ENCODE data around the gene DGCR6L.
"Not testable (repeated sequence)": the region's sequence is repeated elsewhere in the genome, so short reads cannot be mapped to it uniquely, and the experiment has no call there.

Gene DGCR6L

DNA sequence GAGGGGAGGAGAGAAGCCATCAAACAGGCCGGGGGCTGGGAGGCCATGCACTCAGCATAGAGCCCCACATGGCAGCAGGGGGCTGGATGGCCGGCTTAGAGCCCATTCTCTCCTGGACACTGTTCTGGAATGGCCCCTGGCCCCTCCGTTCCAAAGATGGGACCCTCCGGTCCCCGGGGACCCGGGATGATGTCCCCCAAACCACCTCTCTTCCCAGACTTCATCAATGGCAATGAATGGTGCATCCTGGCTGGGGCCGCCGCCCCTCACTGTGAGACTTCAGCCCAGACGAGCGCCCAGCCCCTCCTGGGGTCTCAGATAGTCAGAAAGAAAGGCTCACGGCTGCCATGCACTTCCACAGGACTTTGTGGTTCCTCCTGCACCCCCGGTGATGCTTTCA lies 38.0 kb downstream of the DGCR6L start:
- no peaks in the 10 kb centered on the region for H3K36me3 ChIP-seq (ENCODE audit: control insufficient read depth, insufficient read depth, low read length)
- H3K4me1 ChIP-seq: no peaks in the 10 kb centered on the region
- no peak overlapping the region for H3K4me2 ChIP-seq (ENCODE audit: low read length)
- no peaks in the 10 kb centered on the region for H3K9me3 ChIP-seq (ENCODE audit: control insufficient read depth, low read length)
- H3K79me2 ChIP-seq: no peaks in the 10 kb centered on the region
- H3K9ac ChIP-seq: no peak overlapping the region
- no peaks in the 10 kb centered on the region for H3K27me3 ChIP-seq (ENCODE audit: control insufficient read depth, insufficient read depth, low read length)
- no peak overlapping the region for H2AFZ ChIP-seq
- H3K4me3 ChIP-seq (ENCODE audit: low read depth, low read length): no peak overlapping the region
- H3K27ac ChIP-seq: no peak overlapping the region
- TF ChIP-seq CTCF (IDR thresholded peaks at IDR 0.05): no peak

DNA sequence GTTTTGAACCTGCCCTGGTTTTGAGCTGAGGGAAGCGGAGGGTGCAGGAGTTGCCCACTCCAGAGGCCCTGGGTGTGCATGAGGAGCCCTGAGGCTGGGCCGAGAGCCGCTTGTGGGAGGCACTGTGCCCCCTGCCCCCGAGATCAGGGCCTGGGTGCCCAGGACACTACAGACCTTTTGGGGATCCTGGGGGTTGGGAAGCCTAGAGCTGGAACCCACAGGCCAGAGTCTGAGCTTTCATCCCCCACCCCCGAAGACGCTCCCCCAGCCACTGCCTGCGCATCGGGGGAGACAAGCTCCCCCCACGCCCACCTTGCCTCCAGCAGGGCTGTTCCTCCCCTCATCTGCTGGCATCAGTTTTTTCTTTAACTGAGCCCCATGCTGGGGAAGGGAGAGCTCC lies 38.4 kb downstream of the DGCR6L start:
- not testable (repeated sequence) for H3K9me3 ChIP-seq (ENCODE audit: control insufficient read depth, low read length); H2AFZ ChIP-seq; H3K4me1 ChIP-seq; H3K79me2 ChIP-seq; H3K27me3 ChIP-seq (ENCODE audit: control insufficient read depth, insufficient read depth, low read length); H3K4me3 ChIP-seq (ENCODE audit: low read depth, low read length); H3K36me3 ChIP-seq (ENCODE audit: control insufficient read depth, insufficient read depth, low read length); H3K9ac ChIP-seq; H3K4me2 ChIP-seq (ENCODE audit: low read length); H3K27ac ChIP-seq

DNA sequence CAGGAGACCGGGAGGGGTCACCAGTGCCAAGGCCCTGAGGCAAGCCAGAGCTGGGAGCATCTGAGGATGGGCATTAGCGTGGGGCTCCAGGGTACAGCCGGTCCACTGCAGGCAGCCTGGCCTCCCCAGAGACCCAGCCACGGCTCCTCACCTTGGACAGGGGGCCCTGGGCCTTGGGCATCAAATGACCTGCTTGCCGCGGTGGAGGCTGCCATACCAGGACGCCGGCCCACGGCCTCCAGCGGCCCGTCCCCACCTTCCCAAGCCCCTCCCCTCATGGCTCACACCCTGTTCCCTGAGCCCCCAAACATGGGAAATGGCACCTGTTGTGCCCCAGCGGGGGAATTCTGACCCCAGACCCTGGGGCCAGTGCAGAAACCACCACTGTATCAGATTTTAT lies 39.0 kb downstream of the DGCR6L start:
- no peak overlapping the region for H3K4me2 ChIP-seq (ENCODE audit: low read length)
- H3K4me3 ChIP-seq (ENCODE audit: low read depth, low read length): no peak overlapping the region
- H3K27me3 ChIP-seq (ENCODE audit: control insufficient read depth, insufficient read depth, low read length): no peaks in the 10 kb centered on the region
- no peak overlapping the region for H3K9ac ChIP-seq
- no peaks in the 10 kb centered on the region for H3K9me3 ChIP-seq (ENCODE audit: control insufficient read depth, low read length)
- no peaks in the 10 kb centered on the region for H3K79me2 ChIP-seq
- H2AFZ ChIP-seq: no peak overlapping the region
- no peak for TF ChIP-seq CTCF (IDR thresholded peaks at IDR 0.05)
- no peak overlapping the region for H3K27ac ChIP-seq
- no peaks in the 10 kb centered on the region for H3K36me3 ChIP-seq (ENCODE audit: control insufficient read depth, insufficient read depth, low read length)
- H3K4me1 ChIP-seq: no peaks in the 10 kb centered on the region

GRCh38 chr22:20280163-20280562 lies 39.7 kb downstream of the DGCR6L start:
- H3K79me2 ChIP-seq; H3K4me2 ChIP-seq (ENCODE audit: low read length); H3K4me1 ChIP-seq; H3K36me3 ChIP-seq (ENCODE audit: control insufficient read depth, insufficient read depth, low read length); H3K9ac ChIP-seq; H3K4me3 ChIP-seq (ENCODE audit: low read depth, low read length); H2AFZ ChIP-seq; H3K9me3 ChIP-seq (ENCODE audit: control insufficient read depth, low read length); H3K27ac ChIP-seq; H3K27me3 ChIP-seq (ENCODE audit: control insufficient read depth, insufficient read depth, low read length): not testable (repeated sequence)

DNA sequence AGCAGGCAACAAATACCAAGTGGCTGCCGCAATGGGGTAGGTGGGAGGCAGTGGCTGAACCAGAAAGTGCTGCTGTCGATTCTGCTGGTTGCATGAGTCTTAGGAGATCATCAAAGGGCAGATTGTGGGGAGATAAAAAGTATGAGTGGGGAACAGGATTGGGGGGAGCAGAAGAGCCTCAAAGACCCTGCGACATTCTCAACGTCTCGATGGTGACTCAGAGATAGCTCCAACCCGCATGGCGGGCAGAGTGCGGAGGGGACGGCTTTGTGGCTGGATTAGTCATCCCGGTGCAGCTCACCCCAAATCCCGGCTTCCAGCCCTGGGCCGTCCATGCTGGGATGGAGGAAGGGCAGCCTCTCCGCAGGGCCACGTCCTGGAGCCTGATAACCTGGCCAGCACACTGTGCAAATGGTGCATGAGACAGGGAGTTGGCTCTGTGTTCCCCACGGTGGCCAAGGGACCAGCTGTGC lies 40.2 kb downstream of the DGCR6L start:
- Histone ChIP-seq H3K4me3 (ENCODE audit: low read depth, low read length) (no peak overlapping the region), H3K27ac (no peak overlapping the region), H3K4me2 (ENCODE audit: low read length) (no peak overlapping the region), H3K27me3 (ENCODE audit: control insufficient read depth, insufficient read depth, low read length) (no peaks in the 10 kb centered on the region), H3K9ac (no peak overlapping the region), H3K9me3 (ENCODE audit: control insufficient read depth, low read length) (no peaks in the 10 kb centered on the region), H3K79me2 (no peaks in the 10 kb centered on the region), H2AFZ (no peak overlapping the region), H3K4me1 (no peaks in the 10 kb centered on the region), H3K36me3 (ENCODE audit: control insufficient read depth, insufficient read depth, low read length) (no peaks in the 10 kb centered on the region)
- TF ChIP-seq CTCF (IDR thresholded peaks at IDR 0.05): no peak

DNA sequence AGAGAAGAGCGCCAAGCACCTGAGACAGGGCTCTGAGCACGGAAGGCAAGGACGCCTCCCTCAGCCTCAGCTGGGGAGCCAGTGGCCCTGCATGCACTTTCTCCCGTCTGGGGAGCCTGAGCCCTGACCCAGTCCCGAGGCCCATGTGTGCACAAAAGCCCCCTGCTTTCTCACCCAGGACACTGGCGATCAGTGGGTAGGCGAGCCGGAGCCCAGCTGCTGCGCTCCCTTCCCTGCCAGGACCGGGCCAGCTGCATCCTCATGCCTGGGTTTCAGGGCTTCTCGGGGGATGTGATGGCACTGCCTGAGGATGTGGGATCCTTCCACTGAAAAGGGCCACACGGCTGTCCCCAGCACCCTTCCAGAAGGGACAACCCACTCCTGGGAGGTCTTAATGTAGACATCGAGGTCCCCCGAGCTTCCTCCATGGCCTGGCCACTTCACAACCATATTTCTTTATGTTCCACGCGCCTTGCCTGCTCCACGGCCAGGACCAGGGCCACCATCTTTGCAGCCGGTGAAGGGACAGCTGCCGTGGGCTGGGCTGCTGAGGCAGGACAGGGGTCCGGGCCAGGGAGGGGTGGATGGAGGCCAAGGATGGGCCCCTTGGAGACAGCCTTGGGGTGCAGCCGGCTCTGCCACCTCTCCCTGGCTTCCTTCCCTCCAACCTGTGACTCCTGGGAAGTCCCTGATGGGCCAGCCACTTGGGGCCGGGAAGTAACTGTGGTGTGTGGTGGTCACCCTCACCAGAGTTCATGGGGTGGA lies 41.0 kb downstream of the DGCR6L start:
- H3K9ac ChIP-seq; H3K9me3 ChIP-seq (ENCODE audit: control insufficient read depth, low read length); H3K4me3 ChIP-seq (ENCODE audit: low read depth, low read length); H2AFZ ChIP-seq; H3K79me2 ChIP-seq; H3K4me2 ChIP-seq (ENCODE audit: low read length); H3K27ac ChIP-seq; H3K4me1 ChIP-seq; H3K27me3 ChIP-seq (ENCODE audit: control insufficient read depth, insufficient read depth, low read length); H3K36me3 ChIP-seq (ENCODE audit: control insufficient read depth, insufficient read depth, low read length): not testable (repeated sequence)

DNA sequence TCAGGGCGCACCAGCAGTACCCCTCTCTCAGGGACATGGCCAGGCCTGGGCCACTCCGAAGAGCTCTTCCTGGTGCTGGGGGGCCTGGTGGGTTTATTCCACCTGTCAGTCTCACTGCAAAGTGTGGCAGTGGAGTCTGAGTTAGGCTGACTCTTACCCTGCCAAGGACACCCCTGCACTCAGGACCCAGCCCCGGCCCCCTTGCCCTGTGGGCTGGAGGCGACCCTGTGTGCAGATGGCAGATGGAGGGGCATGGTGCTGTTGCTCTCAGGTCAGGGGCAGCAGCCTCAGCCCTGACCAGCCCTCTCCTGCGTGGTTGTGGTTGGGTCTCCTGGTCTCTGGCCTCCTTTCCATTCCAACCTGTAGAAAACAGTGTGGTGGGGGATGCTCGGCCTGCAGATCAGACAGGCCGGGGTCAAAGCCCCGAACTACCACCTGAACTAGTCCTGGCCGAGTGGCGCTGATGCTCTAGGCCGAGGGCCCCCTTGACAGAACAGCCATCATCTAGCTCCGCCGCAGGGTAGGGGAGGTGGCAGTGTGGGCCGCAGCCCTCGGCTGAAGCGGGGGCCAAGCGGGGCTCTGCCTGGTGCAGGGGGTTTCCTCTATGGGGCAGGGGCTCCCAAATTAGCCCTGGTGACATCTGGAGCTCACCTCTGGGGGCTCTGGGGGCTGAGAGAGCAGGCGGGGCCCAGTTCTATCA lies 41.8 kb downstream of the DGCR6L start:
- not testable (repeated sequence) for H3K9me3 ChIP-seq (ENCODE audit: control insufficient read depth, low read length); H3K4me1 ChIP-seq; H3K27ac ChIP-seq; H3K79me2 ChIP-seq; H3K9ac ChIP-seq; H3K27me3 ChIP-seq (ENCODE audit: control insufficient read depth, insufficient read depth, low read length); H2AFZ ChIP-seq; H3K36me3 ChIP-seq (ENCODE audit: control insufficient read depth, insufficient read depth, low read length); H3K4me3 ChIP-seq (ENCODE audit: low read depth, low read length); H3K4me2 ChIP-seq (ENCODE audit: low read length)
